ENCODE data around the gene FICD. TPM values are rescaled to one million over a fixed set of nuclear protein-coding genes. Genes with fewer than 3 reads are reported as not detected.

FICD gene
- total RNA-seq, 1 donor from 2014 or later: 3.6 TPM

DNA sequence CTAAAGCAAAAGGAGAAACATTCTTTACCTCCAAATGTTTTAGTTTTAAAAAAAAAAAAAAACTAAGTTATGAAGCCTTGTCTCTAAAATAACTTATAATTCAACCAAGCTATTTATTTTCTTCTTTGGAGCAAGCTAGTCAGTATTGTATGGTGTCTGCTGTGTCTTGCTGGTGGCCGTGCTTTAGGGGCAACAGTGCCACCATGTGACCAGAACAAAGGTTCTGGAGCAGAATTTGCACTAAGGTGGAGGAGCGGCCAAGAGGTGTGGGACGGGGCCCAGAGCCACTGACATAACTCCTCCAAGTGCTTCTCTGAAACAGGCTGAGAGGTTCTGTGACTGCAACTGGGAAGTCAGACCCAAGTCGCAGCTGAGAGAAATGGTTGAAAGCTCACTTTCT is 4.5 kb downstream of the FICD start:
- Mint-ChIP-seq H3K27me3 (ENCODE audit: low read depth) (no peaks in the 10 kb centered on the region), H3K4me3 (no peak overlapping the region), H3K4me1 (peaks cover 10% of the 10 kb centered on the region), H3K27ac (no peak overlapping the region), H3K36me3 (peaks cover 30% of the 10 kb centered on the region), H3K9me3 (no peaks in the 10 kb centered on the region)
- TF ChIP-seq CTCF (IDR thresholded peaks at IDR 0.05; ENCODE audit: unreplicated experiment): no peak
- DNase-seq (ENCODE audit: low spot score in 2 of 2, unreplicated experiment in 2 of 2): no peak

DNA sequence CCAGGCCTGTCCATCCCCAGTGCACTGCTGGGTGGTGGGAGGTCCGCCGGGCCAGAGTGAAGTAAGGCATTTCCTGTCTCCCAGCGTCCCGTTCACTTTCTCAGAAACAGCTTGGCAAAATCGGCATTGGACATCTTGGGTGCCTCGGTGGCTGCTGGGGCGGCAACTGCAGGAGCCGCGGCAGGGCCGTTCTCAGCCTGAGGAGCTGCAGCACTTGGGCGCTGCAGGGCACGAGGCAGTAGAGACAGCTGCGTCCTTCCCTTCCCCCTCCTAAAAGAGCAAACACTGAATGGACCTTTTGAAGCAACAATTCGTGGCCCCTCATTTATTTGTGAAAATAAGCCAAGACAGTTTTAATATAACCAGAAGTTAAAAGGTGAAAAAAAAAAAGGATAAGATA is 8.3 kb downstream of the FICD start:
- no peak for DNase-seq (ENCODE audit: low spot score in 2 of 2, unreplicated experiment in 2 of 2)
- Mint-ChIP-seq H3K4me3 (no peak overlapping the region), H3K27me3 (ENCODE audit: low read depth) (no peaks in the 10 kb centered on the region), H3K36me3 (peaks cover 42% of the 10 kb centered on the region), H3K9me3 (no peaks in the 10 kb centered on the region), H3K27ac (no peak overlapping the region), H3K4me1 (no peaks in the 10 kb centered on the region)
- TF ChIP-seq CTCF (IDR thresholded peaks at IDR 0.05; ENCODE audit: unreplicated experiment): no peak

- no peak overlapping the region for H3K27ac Mint-ChIP-seq
- H3K4me3 Mint-ChIP-seq: no peak overlapping the region
- H3K36me3 Mint-ChIP-seq: peaks cover 49% of the 10 kb centered on the region
- TF ChIP-seq CTCF (IDR thresholded peaks at IDR 0.05; ENCODE audit: unreplicated experiment): no peak
- H3K27me3 Mint-ChIP-seq (ENCODE audit: low read depth): no peaks in the 10 kb centered on the region
- no peak for DNase-seq (ENCODE audit: low spot score in 2 of 2, unreplicated experiment in 2 of 2)
- no peaks in the 10 kb centered on the region for H3K4me1 Mint-ChIP-seq
- no peaks in the 10 kb centered on the region for H3K9me3 Mint-ChIP-seq
Measured at GRCh38 chr12:108525681-108526080, 10.6 kb downstream of the FICD start.

- DNase-seq (ENCODE audit: low spot score in 2 of 2, unreplicated experiment in 2 of 2): no peak
- no peak overlapping the region for H3K27ac Mint-ChIP-seq
- H3K36me3 Mint-ChIP-seq: peaks cover 47% of the 10 kb centered on the region
Measured at GRCh38 chr12:108526482-108527165, 11.5 kb downstream of the FICD start.

GRCh38 chr12:108527166-108527496 is 12.1 kb downstream of the FICD start:
- H3K36me3 Mint-ChIP-seq: peaks cover 43% of the 10 kb centered on the region
- H3K27me3 Mint-ChIP-seq (ENCODE audit: low read depth): no peaks in the 10 kb centered on the region
- no peaks in the 10 kb centered on the region for H3K9me3 Mint-ChIP-seq
- DNase-seq (ENCODE audit: low spot score in 2 of 2, unreplicated experiment in 2 of 2): no peak
- no peak overlapping the region for H3K4me3 Mint-ChIP-seq
- TF ChIP-seq CTCF (IDR thresholded peaks at IDR 0.05; ENCODE audit: unreplicated experiment): no peak
- peaks cover under 1% of the 10 kb centered on the region for H3K4me1 Mint-ChIP-seq
- no peak overlapping the region for H3K27ac Mint-ChIP-seq

More at GRCh38 chr12:108526482-108527165, 11.5 kb downstream of the FICD start:
- Mint-ChIP-seq H3K4me1 (no peaks in the 10 kb centered on the region), H3K4me3 (no peak overlapping the region), H3K9me3 (no peaks in the 10 kb centered on the region), H3K27me3 (ENCODE audit: low read depth) (no peaks in the 10 kb centered on the region)
- TF ChIP-seq CTCF (IDR thresholded peaks at IDR 0.05; ENCODE audit: unreplicated experiment): no peak

- H3K36me3 Mint-ChIP-seq: peaks cover 43% of the 10 kb centered on the region
- no peaks in the 10 kb centered on the region for H3K9me3 Mint-ChIP-seq
- no peaks in the 10 kb centered on the region for H3K27me3 Mint-ChIP-seq (ENCODE audit: low read depth)
- TF ChIP-seq CTCF (IDR thresholded peaks at IDR 0.05; ENCODE audit: unreplicated experiment): no peak
- peaks cover 7% of the 10 kb centered on the region for H3K4me1 Mint-ChIP-seq
- no peak overlapping the region for H3K4me3 Mint-ChIP-seq
- no peak for DNase-seq (ENCODE audit: low spot score in 2 of 2, unreplicated experiment in 2 of 2)
- H3K27ac Mint-ChIP-seq: no peak overlapping the region
Measured at GRCh38 chr12:108530161-108530560, 15.1 kb downstream of the FICD start.

Measured in mesothelial cell of epicardium (in vitro differentiated cells).